Tongue (tissue), 2 donors: ENCODE results near the gene IL12RB1. TPM values are rescaled to one million over a fixed set of nuclear protein-coding genes. Genes with fewer than 3 reads are reported as not detected.

Experiments used
- DNase-seq: peaks from one replicate; pipeline ENCODE4 v3.0.0-alpha.2; 2015
- total RNA-seq: library from RNA; depleted of rRNA; stranded (reverse); fragments of >200 nt; gene quantifications from one replicate; pipeline ENCODE4 v1.2.3, GENCODE V29; 2014

IL12RB1 gene
- total RNA-seq, 1 donor from 2014 or later, result 0.41 TPM

- DNase-seq, result no peak
These were observed 854 bp downstream of the IL12RB1 start for GRCh38 chr19:18085702-18086457.

- no peak for DNase-seq
These were observed 2.6 kb downstream of the IL12RB1 start for GRCh38 chr19:18083929-18084684.

- DNase-seq, result no peak
These were observed 12.5 kb downstream of the IL12RB1 start for GRCh38 chr19:18074192-18074591.

- no peak for DNase-seq
These were observed 13.5 kb downstream of the IL12RB1 start for GRCh38 chr19:18073197-18073596.

GRCh38 chr19:18072335-18072734 lies 14.4 kb downstream of the IL12RB1 start:
- no peak for DNase-seq

- no peak for DNase-seq
These were observed 16.6 kb downstream of the IL12RB1 start for GRCh38 chr19:18070181-18070580.

- DNase-seq, result no peak
These were observed 17.4 kb downstream of the IL12RB1 start for GRCh38 chr19:18069383-18069782.

- DNase-seq, result no peak
These were observed 18.3 kb downstream of the IL12RB1 start for GRCh38 chr19:18068395-18068794.

DNA sequence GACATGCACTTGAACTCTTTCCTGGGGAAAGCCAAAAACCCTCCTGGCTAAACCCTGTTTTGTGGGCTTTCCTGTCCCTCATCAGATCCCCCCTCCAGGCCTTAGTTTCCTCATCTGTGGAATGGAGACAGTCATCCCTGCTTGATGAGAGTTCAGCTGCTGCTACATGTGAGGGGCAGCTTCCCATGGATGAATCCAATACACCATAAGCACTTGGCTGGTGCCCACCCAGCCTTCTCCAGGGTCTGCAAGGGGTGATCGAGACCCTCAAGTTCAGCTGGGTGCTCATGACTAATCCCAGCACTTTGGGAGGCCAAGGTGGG lies 21.6 kb downstream of the IL12RB1 start:
- no peak for DNase-seq

DNA sequence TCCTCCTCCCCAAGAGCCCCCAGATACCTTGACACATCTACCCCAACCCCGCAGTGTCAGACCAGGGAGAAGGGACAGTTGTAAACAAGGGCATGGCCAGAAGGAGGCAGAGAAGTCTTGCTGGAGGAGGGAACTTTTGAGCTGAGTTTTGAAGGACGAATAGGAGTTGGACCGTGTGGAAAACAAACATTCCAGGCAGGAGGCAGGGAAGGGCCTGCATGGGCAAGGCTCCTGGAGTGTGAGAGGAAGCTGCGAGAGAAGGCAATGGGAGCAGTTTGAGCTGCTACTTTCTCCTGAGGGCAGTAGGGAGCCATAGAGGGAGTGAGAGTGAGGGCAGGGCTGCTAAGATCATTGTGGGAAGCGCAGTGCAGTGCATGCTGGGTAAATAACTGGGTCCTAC lies 23.3 kb downstream of the IL12RB1 start:
- no peak for DNase-seq

DNA sequence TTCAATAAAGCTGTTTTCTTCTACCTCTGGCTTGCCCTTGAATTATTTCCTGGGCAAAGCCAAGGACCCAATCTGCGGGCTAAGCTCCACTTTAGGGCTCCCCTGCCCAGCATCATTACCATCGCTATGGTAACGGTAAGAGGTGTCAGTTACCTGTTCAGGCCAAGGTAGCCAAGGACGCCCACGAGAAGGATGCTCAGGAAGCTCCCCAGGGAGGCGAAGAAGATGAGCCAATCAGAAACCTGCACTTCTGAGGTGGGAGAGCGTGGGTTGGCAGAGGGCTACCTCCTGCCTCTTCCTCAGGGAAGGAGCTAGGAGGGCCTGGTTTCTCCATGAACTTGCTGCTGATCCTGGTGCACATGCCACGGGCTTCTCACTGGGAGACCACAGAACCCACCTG lies 24.7 kb downstream of the IL12RB1 start:
- no peak for DNase-seq

- DNase-seq, result no peak
These were observed 26.3 kb downstream of the IL12RB1 start for GRCh38 chr19:18060472-18060871.

DNA sequence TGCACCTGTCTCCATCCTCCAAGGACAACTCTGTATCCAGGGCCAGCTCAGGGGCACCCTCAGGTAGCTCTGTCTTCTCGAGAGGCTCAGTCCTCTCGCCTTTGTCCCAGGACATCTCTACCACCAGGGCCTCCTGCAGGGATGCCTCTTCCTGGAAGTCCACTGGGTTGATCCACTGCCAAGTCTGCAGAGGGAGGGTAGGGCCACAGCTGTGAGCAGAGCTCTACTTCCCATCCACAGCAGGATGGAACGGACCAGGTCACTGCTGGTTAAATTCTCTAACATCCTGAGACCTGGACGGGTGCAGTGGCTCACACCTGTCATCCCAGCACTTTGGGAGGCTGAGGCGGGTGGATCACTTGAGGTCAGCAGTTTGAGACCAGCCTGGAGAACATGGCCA lies 26.8 kb downstream of the IL12RB1 start:
- no peak for DNase-seq

GRCh38 chr19:18059297-18059696 lies 27.4 kb downstream of the IL12RB1 start:
- DNase-seq, result no peak

GRCh38 chr19:18058208-18059009 lies 28.3 kb downstream of the IL12RB1 start:
- peak; percentile 92 for DNase-seq

DNA sequence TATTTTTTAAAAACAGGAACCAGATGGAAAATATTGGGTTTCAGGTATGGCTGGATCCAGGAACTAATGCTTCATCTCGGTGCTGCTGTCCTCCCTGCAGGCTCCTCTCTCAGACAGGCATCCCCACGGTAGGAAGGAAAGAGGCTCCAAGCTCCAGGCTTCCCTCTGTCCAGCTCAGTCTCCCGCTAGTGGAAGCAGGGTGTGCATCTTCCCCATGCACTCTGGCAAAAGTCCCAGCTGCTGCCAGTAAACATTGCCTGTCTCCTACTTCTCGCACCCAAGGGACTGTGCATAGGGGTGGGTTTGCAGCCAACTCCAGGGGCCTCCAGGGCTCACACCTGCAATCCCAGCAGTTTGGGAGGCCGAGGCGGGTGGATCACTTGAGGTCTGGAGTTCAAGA lies 29.2 kb downstream of the IL12RB1 start:
- no peak for DNase-seq

GRCh38 chr19:18055967-18056366 lies 30.8 kb downstream of the IL12RB1 start:
- no peak for DNase-seq

- peak; percentile 40 for DNase-seq
These were observed 33.0 kb downstream of the IL12RB1 start for GRCh38 chr19:18053576-18054219.

DNA sequence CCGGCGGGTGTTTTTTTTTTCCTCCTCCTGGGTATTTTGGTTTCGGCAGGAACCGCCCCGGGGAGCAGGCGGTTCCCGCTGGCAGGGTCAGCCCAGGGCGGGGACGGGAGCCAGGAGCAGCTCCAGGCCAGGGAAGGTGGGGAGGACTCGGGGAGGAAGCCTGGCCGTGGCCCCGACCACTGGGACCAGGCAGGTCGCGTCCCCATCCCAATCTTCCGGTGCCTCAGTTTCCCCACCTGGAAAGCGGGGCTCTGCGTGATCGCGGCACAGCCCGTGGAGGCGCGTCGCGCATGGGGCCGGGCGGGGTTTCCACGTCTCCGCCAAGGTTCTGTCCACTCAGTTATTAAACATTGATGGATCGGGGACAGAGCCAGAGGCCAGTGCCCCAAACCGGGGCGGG lies 34.8 kb downstream of the IL12RB1 start:
- no peak for DNase-seq

- DNase-seq, result peak; percentile 43
These were observed 37.3 kb downstream of the IL12RB1 start for GRCh38 chr19:18049385-18049784.

DNA sequence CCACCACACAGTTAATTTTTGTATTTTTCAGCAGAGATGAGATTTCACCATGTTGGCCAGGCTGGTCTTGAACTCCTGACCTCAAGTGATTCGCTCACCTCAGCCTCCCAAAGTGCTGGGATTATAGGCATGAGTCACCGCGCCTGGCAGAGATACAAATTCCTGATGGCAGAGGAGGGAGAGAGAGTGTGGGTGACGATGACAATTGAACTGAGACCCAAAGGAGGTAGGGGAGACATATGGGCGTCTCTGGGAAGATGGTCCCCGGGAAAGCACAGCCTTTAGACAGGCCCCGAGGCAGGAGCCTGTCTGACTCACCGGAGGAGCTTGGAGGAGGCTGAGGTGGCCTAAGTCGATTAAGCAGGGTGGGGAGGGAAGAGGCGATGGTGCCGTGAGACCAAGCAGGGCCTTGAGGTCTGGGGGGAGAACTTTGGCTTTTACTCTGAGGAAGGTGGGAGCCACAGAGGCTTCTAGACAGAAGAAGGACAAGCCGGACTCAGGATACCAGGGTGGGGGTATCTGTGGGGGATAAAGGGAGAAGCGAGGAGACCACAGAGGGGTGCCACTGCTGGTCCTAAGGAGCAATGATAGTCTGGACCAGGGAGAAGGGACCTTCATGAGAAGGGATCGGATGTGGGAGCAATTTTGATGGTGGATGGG lies 40.5 kb downstream of the IL12RB1 start:
- DNase-seq, result no peak
